ENCODE measurements around the gene FSHR. TPM values are rescaled to one million over a fixed set of nuclear protein-coding genes. Genes with fewer than 3 reads are reported as not detected.

FSHR gene
- total RNA-seq, 1 experiment from 2014 or later = not detected

GRCh38 chr2:48968011-48968410 is 186.3 kb downstream of the FSHR start:
- Histone ChIP-seq H3K79me2 (ENCODE audit: low read depth) (no peaks in the 10 kb centered on the region), H3F3A (ENCODE audit: insufficient read depth, low read depth) (no peaks in the 10 kb centered on the region), H3K27me3 (ENCODE audit: insufficient read depth, low read depth) (no peaks in the 10 kb centered on the region), H3K9me3 (ENCODE audit: insufficient read depth, low read depth) (no peaks in the 10 kb centered on the region), H3K27ac (no peak overlapping the region), H2AFZ (no peak overlapping the region), H3K4me2 (no peak overlapping the region), H4K20me1 (ENCODE audit: insufficient read depth) (no peaks in the 10 kb centered on the region), H3K4me3 (no peak overlapping the region), H3K4me1 (replicated peaks; ENCODE audit: insufficient read depth) (no peaks in the 10 kb centered on the region), H3K9me2 (ENCODE audit: insufficient read depth) (no peaks in the 10 kb centered on the region), H3K36me3 (ENCODE audit: low read depth) (no peaks in the 10 kb centered on the region)
- no TSS peak for BruUV-seq (replicated peaks)
- no peak for TF ChIP-seq EZH2 (IDR thresholded peaks at IDR 0.05; ENCODE audit: low read depth)
- TF ChIP-seq CTCF (conservative IDR thresholded peaks at IDR 0.05) = no peak
- POLR2A ChIA-PET (ENCODE audit: unreplicated experiment) = no interaction called here
- intact Hi-C loops (cut with micrococcal nuclease; ENCODE audit: unreplicated experiment) = no loop called here
- no peak for DNase-seq
- CTCF ChIA-PET = no interaction called here

GRCh38 chr2:48965204-48965603 is 189.1 kb downstream of the FSHR start:
- ChIA-PET CTCF (no interaction called here), POLR2A (ENCODE audit: unreplicated experiment) (no interaction called here)
- Histone ChIP-seq H4K20me1 (ENCODE audit: insufficient read depth) (no peaks in the 10 kb centered on the region), H3K9me2 (ENCODE audit: insufficient read depth) (no peaks in the 10 kb centered on the region), H2AFZ (no peak overlapping the region), H3K4me3 (no peak overlapping the region), H3K9me3 (ENCODE audit: insufficient read depth, low read depth) (no peaks in the 10 kb centered on the region), H3K4me1 (replicated peaks; ENCODE audit: insufficient read depth) (no peaks in the 10 kb centered on the region), H3K36me3 (ENCODE audit: low read depth) (no peaks in the 10 kb centered on the region), H3F3A (ENCODE audit: insufficient read depth, low read depth) (no peaks in the 10 kb centered on the region), H3K27ac (no peak overlapping the region), H3K4me2 (no peak overlapping the region), H3K27me3 (ENCODE audit: insufficient read depth, low read depth) (no peaks in the 10 kb centered on the region), H3K79me2 (ENCODE audit: low read depth) (no peaks in the 10 kb centered on the region)
- no TSS peak for BruUV-seq (replicated peaks)
- intact Hi-C loops (cut with micrococcal nuclease; ENCODE audit: unreplicated experiment) = no loop called here
- no peak for TF ChIP-seq CTCF (conservative IDR thresholded peaks at IDR 0.05)
- TF ChIP-seq EZH2 (IDR thresholded peaks at IDR 0.05; ENCODE audit: low read depth) = no peak
- DNase-seq = no peak

- H3K36me3 ChIP-seq (ENCODE audit: low read depth) = no peaks in the 10 kb centered on the region
- H3K27ac ChIP-seq = no peak overlapping the region
- DNase-seq = no peak
- H3K9me3 ChIP-seq (ENCODE audit: insufficient read depth, low read depth) = no peaks in the 10 kb centered on the region
- H3K4me1 ChIP-seq (replicated peaks; ENCODE audit: insufficient read depth) = no peaks in the 10 kb centered on the region
- no peak overlapping the region for H3K4me2 ChIP-seq
- H3K4me3 ChIP-seq = no peak overlapping the region
- BruUV-seq (replicated peaks) = no TSS peak
- CTCF ChIA-PET = no interaction called here
- no peak overlapping the region for H2AFZ ChIP-seq
- H3F3A ChIP-seq (ENCODE audit: insufficient read depth, low read depth) = no peaks in the 10 kb centered on the region
- TF ChIP-seq CTCF (conservative IDR thresholded peaks at IDR 0.05) = no peak
- TF ChIP-seq EZH2 (IDR thresholded peaks at IDR 0.05; ENCODE audit: low read depth) = no peak
- H3K79me2 ChIP-seq (ENCODE audit: low read depth) = no peaks in the 10 kb centered on the region
- POLR2A ChIA-PET (ENCODE audit: unreplicated experiment) = no interaction called here
- no peaks in the 10 kb centered on the region for H3K9me2 ChIP-seq (ENCODE audit: insufficient read depth)
- intact Hi-C loops (cut with micrococcal nuclease; ENCODE audit: unreplicated experiment) = no loop called here
- no peaks in the 10 kb centered on the region for H4K20me1 ChIP-seq (ENCODE audit: insufficient read depth)
- no peaks in the 10 kb centered on the region for H3K27me3 ChIP-seq (ENCODE audit: insufficient read depth, low read depth)
These were observed 193.3 kb downstream of the FSHR start for GRCh38 chr2:48961009-48961408.

Measured in PC-9 (cell line).